ES-I3 (cell line): ENCODE results near the gene FOCAD.

ENCODE experiments used
- H3K36me3 ChIP-seq: 2 replicates; pipeline ENCODE4 v1.6.1; 2013; ENCODE audit warnings: mild to moderate bottlenecking, low read length, control low read depth, moderate library complexity; ENCODE audit not compliant: insufficient read depth
- H3K4me1 ChIP-seq: 2 replicates; pipeline ENCODE4 v1.6.1; 2013; ENCODE audit warnings: mild to moderate bottlenecking, control low read depth, low read length; ENCODE audit not compliant: insufficient read depth
- H3K9ac ChIP-seq: 2 replicates; pipeline ENCODE4 v1.6.1; 2013; ENCODE audit warnings: low read depth, mild to moderate bottlenecking, low read length, moderate library complexity
- H3K9me3 ChIP-seq: 2 replicates; pipeline ENCODE4 v1.6.1; 2013; ENCODE audit warnings: mild to moderate bottlenecking, low read length, moderate library complexity; ENCODE audit not compliant: control insufficient read depth, insufficient read depth

FOCAD gene

DNA sequence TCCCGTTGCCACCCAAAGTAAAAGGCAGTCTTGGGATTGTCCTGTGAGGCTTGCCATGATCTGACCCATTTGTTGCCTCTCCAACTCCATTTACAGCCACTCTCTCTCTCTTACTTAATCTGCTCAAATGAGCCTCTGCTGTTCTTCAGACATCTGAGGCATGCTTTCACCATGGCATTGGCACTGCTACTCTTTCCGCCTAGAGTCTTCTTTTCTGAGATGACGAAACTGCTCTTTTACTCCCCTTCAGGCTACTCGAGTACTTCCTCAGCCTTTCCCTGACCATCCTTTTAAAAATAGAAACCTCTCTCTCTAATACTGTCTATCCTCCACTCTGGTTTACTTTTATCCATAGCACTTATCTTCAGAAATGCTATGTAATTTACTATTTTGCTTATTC lies 9.0 kb downstream of the FOCAD start:
- Histone ChIP-seq H3K4me1 (peaks cover 4% of the 10 kb centered on the region; the same call in 1 of the 2 replicates), H3K9ac (no peak overlapping the region), H3K36me3 (no peaks in the 10 kb centered on the region), H3K9me3 (no peaks in the 10 kb centered on the region)

DNA sequence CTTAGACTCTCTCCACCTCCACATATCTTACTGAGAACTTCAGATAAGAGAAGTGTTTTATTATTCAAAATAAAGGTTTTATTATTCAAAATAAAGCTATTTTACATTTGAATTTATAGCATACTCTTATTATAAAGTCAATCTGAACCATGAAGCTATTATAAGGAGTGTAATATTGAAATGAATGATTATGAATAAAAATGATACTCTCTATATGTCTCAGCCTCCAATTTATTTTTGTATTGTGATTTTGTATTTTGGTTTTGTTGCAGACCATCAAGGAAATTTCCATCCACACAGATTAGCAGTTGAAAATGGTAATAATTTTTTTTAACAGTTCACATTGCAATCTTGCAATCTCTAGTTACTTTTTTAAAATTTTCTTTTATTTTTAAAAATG lies 10.2 kb downstream of the FOCAD start:
- no peaks in the 10 kb centered on the region for H3K36me3 ChIP-seq
- H3K4me1 ChIP-seq: peaks cover 4% of the 10 kb centered on the region; the same call in 1 of the 2 replicates
- H3K9ac ChIP-seq: no peak overlapping the region
- H3K9me3 ChIP-seq: no peaks in the 10 kb centered on the region

DNA sequence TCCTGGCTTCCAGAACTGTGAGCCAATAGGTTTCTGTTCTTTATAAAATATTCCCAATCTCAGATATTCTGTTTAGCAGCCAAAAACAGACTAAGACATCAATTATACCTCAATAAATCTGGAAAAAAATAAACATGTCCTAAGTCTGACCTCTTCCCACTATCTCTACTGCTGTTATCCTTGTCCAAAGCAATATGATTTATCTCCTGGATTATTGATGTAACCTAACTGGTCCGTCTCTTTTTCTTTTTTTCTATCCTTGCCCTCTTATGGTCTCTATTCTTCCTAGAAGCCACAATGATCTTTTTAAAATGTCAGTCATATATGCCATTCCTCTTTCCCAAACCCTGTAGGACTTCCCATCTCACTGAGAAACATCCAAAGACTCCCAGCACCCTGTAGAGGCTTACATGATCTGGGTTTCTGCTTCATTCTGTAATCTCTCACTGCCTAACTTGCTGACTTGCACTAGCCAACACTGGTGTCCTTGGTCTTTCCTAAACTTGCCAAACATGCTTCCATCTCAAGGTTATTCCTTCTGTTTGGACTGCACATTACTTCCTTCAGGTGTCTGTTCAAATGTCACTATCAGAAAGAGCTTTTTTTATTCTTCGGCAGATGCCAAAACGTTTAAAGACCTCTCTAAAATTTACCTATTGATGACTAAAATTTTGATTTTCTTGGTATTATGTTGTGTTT lies 13.1 kb downstream of the FOCAD start:
- Histone ChIP-seq H3K9ac (no peak overlapping the region), H3K4me1 (peaks cover 4% of the 10 kb centered on the region; the same call in 1 of the 2 replicates), H3K36me3 (no peaks in the 10 kb centered on the region), H3K9me3 (no peaks in the 10 kb centered on the region)

DNA sequence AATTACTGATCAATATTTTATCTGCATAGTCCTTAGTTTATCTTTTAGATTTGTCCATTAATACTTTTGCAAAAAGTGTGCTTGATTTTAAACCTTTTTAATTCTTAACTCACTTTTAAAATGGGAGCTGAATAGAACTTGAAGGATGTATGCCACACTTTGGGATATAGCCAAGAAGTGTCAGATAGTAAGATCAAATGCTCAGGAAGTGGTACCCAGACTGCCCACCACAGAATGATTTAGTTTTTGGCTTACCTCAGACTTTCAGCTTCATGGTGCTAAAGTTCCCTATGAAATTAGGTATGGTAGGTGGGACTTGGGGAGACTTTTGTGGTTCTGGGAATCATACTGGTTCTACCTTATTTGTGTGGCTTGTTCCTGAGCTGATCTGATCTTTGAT lies 14.7 kb downstream of the FOCAD start:
- no peak overlapping the region for H3K9ac ChIP-seq
- H3K9me3 ChIP-seq: no peaks in the 10 kb centered on the region
- H3K36me3 ChIP-seq: no peaks in the 10 kb centered on the region
- peaks cover 7% of the 10 kb centered on the region; the same call in 1 of the 2 replicates for H3K4me1 ChIP-seq

DNA sequence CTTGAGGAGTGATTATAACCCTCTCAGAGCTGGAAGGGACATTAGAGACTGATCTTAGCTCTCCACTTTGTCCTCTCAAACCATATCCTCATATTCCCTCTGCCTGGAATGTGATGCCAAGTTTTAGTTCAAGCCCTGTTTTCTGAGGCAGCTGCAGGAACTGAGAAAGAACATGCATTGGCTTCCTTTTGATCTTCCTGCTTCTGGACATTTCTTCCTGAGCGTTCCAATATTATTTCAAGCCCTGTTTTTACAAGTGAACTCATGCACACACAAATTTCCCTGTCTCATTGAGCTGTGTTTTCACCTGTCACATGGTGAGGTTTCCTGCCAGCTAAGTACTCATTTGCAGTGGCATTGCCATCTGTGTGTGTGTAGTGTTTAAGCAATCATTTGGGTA lies 17.0 kb downstream of the FOCAD start:
- H3K4me1 ChIP-seq: 0 out of 2 replicates have a peak, but pooled peaks cover 4% of the 10 kb centered on the region
- no peaks in the 10 kb centered on the region for H3K36me3 ChIP-seq
- no peak overlapping the region for H3K9ac ChIP-seq
- H3K9me3 ChIP-seq: no peaks in the 10 kb centered on the region

DNA sequence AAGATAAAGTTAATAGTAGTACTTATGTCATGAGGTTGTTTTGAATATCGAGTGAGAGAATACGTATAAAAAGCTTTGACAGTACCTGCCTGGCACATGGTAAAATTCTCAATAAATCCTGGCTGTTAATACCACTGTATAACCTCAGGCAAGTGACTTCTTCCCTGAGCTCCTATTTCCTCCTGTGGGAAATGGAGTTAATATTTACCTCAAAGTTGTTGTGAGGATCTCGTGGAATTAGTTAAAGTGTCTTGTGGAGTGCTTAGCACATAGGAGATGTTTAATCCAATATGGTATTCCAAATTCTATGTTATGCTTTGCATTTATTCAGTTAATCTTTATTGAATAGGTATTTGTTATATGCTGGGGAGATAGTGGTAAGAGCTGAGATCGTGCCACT lies 18.5 kb downstream of the FOCAD start:
- H3K9ac ChIP-seq: no peak overlapping the region

DNA sequence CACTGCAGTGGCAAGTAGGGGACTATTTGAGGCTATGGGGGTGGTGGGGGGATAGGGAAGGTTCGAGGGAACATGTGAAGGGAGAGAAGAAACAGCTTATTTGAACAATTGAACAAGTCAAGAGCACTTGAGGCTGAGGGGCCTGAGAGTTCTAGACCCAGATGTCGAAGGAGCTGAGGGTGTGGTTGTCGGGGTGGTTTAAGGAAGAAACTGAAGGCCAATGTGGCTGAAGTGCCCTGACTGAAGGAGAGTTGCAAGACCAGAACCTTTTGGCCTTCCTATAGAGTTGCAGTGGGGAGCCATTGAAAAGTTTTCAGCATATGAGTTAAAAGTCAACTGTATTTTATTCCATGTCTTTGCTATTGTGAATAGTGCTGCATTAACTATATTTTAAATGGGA lies 19.1 kb downstream of the FOCAD start:
- no peaks in the 10 kb centered on the region for H3K36me3 ChIP-seq
- H3K9ac ChIP-seq: no peak overlapping the region
- 0 out of 2 replicates have a peak, but pooled peaks cover 4% of the 10 kb centered on the region for H3K4me1 ChIP-seq
- H3K9me3 ChIP-seq: no peaks in the 10 kb centered on the region

More for the DNA sequence above, 18.5 kb downstream of the FOCAD start:
- Histone ChIP-seq H3K36me3 (no peaks in the 10 kb centered on the region), H3K9me3 (no peaks in the 10 kb centered on the region), H3K4me1 (0 out of 2 replicates have a peak, but pooled peaks cover 4% of the 10 kb centered on the region)

DNA sequence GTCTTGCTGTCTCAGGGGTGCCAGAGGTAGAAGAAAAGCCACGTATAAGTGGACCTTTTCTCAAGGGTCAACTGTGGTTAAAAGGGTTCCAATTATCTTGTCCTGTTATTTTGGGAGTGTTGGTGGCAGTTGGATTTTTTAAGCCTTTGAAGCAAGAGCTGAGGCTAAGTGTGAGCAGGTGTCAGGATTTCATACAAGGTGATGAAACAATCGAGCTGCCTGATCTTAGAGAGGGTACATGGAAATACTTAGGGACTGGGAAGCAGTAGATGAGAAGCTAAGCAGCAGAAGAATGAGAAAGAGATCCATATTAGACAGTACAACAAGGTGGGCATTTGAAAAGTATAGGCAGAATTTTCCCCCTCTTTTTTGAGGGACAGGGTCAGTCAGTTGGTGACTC lies 23.6 kb downstream of the FOCAD start:
- Histone ChIP-seq H3K36me3 (no peaks in the 10 kb centered on the region), H3K9ac (no peak overlapping the region), H3K4me1 (0 out of 2 replicates have a peak, but pooled peaks cover under 1% of the 10 kb centered on the region), H3K9me3 (no peaks in the 10 kb centered on the region)

DNA sequence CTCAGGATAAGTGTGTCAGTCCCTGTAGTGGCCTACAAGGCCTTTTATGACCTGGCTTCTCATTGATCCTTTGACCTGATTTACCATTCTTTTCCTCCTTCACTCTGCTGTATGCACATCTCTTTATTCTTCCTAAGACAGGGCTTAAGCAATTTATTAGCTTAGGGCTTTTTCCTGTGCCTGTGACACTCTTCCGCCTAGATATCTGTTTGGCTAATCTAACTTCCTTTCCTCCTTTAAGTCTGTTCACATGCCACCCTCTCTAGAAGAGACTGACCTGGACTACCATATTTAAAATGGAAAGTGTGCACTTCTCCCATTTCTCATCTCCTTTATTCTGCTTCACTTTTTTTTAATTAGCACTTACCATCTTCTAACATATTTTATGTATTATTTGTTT lies 29.1 kb downstream of the FOCAD start:
- Histone ChIP-seq H3K9ac (no peak overlapping the region), H3K36me3 (no peaks in the 10 kb centered on the region; the same call in none of the 2 replicates), H3K4me1 (no peaks in the 10 kb centered on the region), H3K9me3 (no peaks in the 10 kb centered on the region)

DNA sequence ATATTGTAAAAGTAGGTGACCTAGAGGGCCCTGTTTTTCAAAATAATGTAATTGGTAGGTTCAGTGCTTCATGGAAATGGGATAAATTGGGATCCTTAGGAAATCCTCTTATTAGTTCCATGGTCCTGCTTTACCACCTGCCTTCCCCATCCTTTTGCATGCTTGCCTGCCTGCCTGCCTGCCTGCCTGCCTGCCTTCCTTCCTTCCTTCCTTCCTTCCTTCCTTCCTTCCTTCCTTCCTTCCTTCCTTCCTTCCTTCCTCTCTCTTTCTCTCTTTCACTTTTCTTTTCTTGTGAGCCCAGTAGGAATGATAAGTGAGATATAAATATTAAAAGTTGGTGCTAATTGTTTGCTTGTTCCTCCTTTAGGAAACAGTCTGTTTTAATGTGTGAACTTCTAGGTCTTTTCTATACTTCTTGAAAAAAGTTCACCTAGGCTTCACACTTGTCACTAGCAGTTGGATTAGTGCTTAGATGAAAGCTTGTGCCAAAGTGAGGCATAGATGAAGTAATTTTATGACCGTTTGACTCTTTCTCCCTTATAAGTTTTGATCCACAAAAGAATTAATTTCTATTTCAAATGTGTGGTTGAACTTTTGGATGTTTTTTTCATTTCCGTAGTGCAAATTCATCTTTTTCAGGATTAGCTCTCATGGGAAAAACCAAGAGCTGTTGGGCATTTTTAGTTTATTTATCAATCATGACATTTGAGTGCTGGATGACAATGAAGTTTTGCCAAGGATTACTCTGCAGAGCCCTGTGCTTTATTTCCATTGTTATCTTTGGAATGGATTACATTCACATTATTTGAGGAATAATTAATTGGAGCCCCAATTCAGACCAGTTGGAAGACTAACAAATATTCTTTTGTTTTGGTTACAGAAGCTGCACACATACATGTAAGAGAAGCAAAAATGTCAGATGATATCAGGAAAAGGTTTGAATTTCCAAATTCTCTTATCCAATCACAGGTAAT lies 30.7 kb downstream of the FOCAD start:
- H3K4me1 ChIP-seq: no peaks in the 10 kb centered on the region
- H3K36me3 ChIP-seq: no peaks in the 10 kb centered on the region; the same call in none of the 2 replicates
- no peaks in the 10 kb centered on the region for H3K9me3 ChIP-seq
- no peak overlapping the region for H3K9ac ChIP-seq

DNA sequence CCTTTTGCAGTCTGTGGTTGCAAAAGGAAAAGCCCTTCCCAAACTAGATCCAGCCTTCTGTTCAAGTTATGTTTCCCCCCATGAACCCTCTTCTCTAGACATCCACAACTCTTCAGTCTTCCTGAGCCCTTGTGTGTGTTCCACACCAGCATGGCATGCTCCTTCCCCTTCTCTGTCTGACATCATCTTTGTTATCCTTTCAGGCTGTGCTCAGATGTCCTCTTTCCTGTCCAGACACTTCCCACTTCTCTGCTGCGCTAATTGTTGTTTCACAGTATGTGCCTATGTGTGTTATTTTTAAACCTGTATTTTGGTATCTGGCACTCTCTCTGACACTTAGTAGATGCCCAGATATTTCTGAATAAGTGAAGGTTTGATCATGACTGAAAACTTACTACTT lies 38.2 kb downstream of the FOCAD start:
- Histone ChIP-seq H3K9me3 (no peaks in the 10 kb centered on the region), H3K9ac (no peak overlapping the region), H3K4me1 (no peaks in the 10 kb centered on the region), H3K36me3 (peaks cover 6% of the 10 kb centered on the region)

DNA sequence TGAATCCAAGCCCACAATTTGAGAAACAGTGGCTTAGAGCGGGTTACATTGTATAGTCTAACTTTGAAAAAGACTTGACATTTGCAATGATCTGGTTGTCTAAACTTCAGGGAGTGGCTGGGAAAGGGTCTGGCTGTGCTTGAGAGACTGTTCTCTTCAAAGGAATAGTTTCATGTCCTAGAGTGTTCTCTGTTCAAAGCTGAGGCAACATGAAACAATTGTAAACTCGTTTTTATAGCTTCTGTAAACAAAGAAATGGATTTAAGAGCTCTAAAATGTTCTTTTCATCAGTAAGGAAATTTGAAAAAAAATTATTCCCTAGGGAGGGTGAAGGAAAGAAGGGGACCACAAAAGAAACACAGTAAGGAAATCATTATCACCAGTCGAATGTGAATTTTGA lies 41.6 kb downstream of the FOCAD start:
- no peaks in the 10 kb centered on the region for H3K9me3 ChIP-seq
- no peaks in the 10 kb centered on the region for H3K4me1 ChIP-seq
- H3K9ac ChIP-seq: no peak overlapping the region
- no peaks in the 10 kb centered on the region; the same call in none of the 2 replicates for H3K36me3 ChIP-seq

DNA sequence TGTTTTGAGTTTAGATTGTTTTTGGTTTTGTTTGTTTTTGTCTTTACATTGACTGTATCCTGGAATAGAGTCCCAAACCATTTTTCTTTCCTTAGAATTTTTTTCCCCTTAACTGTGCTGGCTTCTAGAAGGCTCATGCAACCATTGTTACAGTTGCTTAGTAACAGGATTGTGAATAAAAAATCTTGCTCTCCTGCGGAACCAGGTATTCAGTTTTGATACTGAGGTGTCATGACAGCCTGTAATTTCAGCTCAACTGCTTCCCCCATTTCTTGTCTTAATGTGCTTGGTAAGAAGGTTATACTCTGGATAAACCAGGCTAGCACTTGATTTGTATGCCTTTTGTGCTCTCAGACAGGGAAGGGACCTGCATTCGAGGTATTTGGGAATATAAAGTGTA lies 42.1 kb downstream of the FOCAD start:
- no peak overlapping the region for H3K9ac ChIP-seq
- H3K4me1 ChIP-seq: no peaks in the 10 kb centered on the region
- no peaks in the 10 kb centered on the region; the same call in none of the 2 replicates for H3K36me3 ChIP-seq
- no peaks in the 10 kb centered on the region for H3K9me3 ChIP-seq

DNA sequence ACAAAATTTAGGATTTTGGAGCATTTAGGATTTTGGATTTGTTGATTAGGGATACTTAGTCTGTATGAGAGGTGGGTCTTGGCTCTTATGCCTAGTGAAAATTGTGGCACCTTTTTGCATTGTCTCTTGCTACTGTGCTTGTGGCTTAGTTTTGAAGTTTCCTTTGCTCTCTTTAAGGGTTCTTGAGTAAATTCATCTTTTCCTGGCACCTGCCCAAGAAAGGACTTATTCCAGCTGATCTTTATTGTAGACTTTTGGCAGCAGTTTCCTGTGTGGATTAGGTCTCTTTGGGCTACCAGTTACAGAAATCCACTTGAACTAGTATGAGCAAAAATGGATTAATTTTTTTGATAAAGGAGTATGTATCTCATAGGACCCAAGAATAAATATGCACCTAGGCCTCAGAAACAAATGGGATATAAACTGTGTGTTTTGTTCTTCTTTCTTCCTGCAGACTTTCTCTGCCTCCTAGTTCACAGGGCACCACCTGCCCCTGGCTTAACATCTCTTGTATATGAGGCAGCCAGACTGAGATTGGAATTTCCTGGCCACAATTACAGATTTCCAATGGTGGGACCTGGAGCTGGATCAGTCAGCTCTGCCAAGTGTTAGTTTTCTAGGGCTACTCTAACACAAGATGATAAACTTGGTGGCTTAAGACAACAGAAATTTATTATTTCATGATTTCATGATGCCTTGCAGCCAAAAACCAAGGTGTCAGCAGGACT lies 44.6 kb downstream of the FOCAD start:
- Histone ChIP-seq H3K36me3 (no peaks in the 10 kb centered on the region; the same call in 1 of the 2 replicates), H3K9ac (no peak overlapping the region), H3K4me1 (no peaks in the 10 kb centered on the region), H3K9me3 (no peaks in the 10 kb centered on the region)
